OCI-LY7 (cell line): Measurements from ENCODE around the gene NOX4.

ENCODE experiments used
- CTCF ChIP-seq: fragments of 200-600 bp; sonication (generic); conservative IDR thresholded peaks from 2 replicates; pipeline ENCODE4 v1.5.1; 2014; ENCODE audit warnings: mild to moderate bottlenecking, antibody characterized with exemption, low read length, moderate library complexity, mixed read lengths
- EZH2phosphoT487 ChIP-seq: fragments of 200-600 bp; sonication (generic); IDR thresholded peaks from 2 replicates; pipeline ENCODE4 v1.6.1; 2018; ENCODE audit warnings: low read depth, borderline replicate concordance, mild to moderate bottlenecking, mixed run types, antibody characterized with exemption, low read length, moderate library complexity, mixed read lengths

- TF ChIP-seq CTCF (no peak), EZH2phosphoT487 (no peak)
These were observed 215.2 kb downstream of the NOX4 start for GRCh38 chr11:89275966-89276365.
